ENCODE measurements around the gene ACBD4. TPM values are rescaled to one million over a fixed set of nuclear protein-coding genes. Genes with fewer than 3 reads are reported as not detected.

The ACBD4 gene
- total and polyA plus RNA-seq, 4 donors, result 4.4 to 51.4 (median 44.9) TPM

DNA sequence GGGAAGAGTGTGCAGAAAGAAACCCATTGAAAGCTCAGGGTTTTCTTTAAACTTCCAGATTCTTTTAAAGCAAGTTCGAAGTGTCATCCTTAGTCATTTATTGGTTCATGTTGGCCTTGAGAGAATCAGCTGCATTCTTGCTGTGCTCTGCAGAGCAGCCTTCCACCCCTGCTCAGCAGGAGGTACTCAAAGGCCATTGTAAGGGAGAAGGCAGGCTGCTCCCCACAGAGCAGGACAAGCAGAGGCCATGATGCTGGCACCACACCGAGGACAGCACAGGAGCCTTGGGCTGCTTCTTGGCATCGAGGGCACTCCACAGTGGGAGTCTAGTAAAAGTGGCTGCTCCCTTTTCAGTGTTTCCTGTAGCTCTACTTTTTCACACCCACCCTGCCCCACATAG is 44.8 kb upstream of the ACBD4 start:
- no peak overlapping the region for H3K4me3 ChIP-seq (ENCODE audit: low read depth in 1 of 3, low read length in 3 of 3)
- TF ChIP-seq, protein P1, sequence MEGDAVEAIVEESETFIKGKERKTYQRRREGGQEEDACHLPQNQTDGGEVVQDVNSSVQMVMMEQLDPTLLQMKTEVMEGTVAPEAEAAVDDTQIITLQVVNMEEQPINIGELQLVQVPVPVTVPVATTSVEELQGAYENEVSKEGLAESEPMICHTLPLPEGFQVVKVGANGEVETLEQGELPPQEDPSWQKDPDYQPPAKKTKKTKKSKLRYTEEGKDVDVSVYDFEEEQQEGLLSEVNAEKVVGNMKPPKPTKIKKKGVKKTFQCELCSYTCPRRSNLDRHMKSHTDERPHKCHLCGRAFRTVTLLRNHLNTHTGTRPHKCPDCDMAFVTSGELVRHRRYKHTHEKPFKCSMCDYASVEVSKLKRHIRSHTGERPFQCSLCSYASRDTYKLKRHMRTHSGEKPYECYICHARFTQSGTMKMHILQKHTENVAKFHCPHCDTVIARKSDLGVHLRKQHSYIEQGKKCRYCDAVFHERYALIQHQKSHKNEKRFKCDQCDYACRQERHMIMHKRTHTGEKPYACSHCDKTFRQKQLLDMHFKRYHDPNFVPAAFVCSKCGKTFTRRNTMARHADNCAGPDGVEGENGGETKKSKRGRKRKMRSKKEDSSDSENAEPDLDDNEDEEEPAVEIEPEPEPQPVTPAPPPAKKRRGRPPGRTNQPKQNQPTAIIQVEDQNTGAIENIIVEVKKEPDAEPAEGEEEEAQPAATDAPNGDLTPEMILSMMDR (IDR thresholded peaks at IDR 0.05; ENCODE audit: low read depth, low read length, missing input control), result no peak
- peaks cover 23 to 60% (median 36%) of the 10 kb centered on the region in 4 donors for H3K4me1 ChIP-seq (ENCODE audit: control insufficient read depth in 4 of 4, insufficient read depth in 4 of 4, low read length in 3 of 4)
- no peaks in the 10 kb centered on the region for H3K9me3 ChIP-seq (ENCODE audit: control insufficient read depth in 4 of 4, low read length in 3 of 4)
- DNase-seq (ENCODE audit: low spot score), result no peak
- H3K27ac ChIP-seq (ENCODE audit: low read depth in 1 of 2, low read length in 2 of 2), result peak overlapping the region; percentile 79 to 93
- 87% methylated on average over 3 of the region's 3 CpGs for WGBS
- H3K9ac ChIP-seq (ENCODE audit: low read depth in 1 of 2, low read length in 2 of 2), result no peak overlapping the region
- H3K27me3 ChIP-seq (ENCODE audit: control insufficient read depth in 4 of 4, insufficient read depth in 4 of 4, low read length in 3 of 4), result no peaks in the 10 kb centered on the region
- H3K36me3 ChIP-seq (ENCODE audit: control insufficient read depth in 4 of 4, insufficient read depth in 3 of 4, low read depth in 1 of 4, low read length in 3 of 4), result peaks cover 3 to 33% (median 18%) of the 10 kb centered on the region in 4 donors

- no peaks in the 10 kb centered on the region for H3K27me3 ChIP-seq (ENCODE audit: control insufficient read depth in 4 of 4, insufficient read depth in 4 of 4, low read length in 3 of 4)
- no peak overlapping the region for H3K9ac ChIP-seq (ENCODE audit: low read depth in 1 of 2, low read length in 2 of 2)
- no peak for DNase-seq (ENCODE audit: low spot score)
- WGBS, result 91% methylated on average over 11 of the region's 11 CpGs
- H3K36me3 ChIP-seq (ENCODE audit: control insufficient read depth in 4 of 4, insufficient read depth in 3 of 4, low read depth in 1 of 4, low read length in 3 of 4), result peaks cover 7 to 45% (median 25%) of the 10 kb centered on the region in 4 donors
- no peaks in the 10 kb centered on the region for H3K9me3 ChIP-seq (ENCODE audit: control insufficient read depth in 4 of 4, low read length in 3 of 4)
- no peak overlapping the region for H3K4me3 ChIP-seq (ENCODE audit: low read depth in 1 of 3, low read length in 3 of 3)
- peak overlapping the region; percentile 79 to 93 for H3K27ac ChIP-seq (ENCODE audit: low read depth in 1 of 2, low read length in 2 of 2)
- peaks cover 19 to 52% (median 34%) of the 10 kb centered on the region in 4 donors for H3K4me1 ChIP-seq (ENCODE audit: control insufficient read depth in 4 of 4, insufficient read depth in 4 of 4, low read length in 3 of 4)
- TF ChIP-seq ATF3 (IDR thresholded peaks at IDR 0.05), result no peak
- peak in 1 of 2 donors; percentile 38 for TF ChIP-seq RXRA (IDR thresholded peaks at IDR 0.05)
- TF ChIP-seq JUND (IDR thresholded peaks at IDR 0.05), result peak in 1 of 2 donors; percentile 58
- peak in 1 of 2 donors; percentile 31 for TF ChIP-seq HNF4A (conservative IDR thresholded peaks at IDR 0.05)
- TF ChIP-seq MAX (IDR thresholded peaks at IDR 0.05), result no peak
- peak; percentile 34 for TF ChIP-seq FOXA2 (IDR thresholded peaks at IDR 0.05)
- no peak for TF ChIP-seq FOXA1 (IDR thresholded peaks at IDR 0.05)
- TF ChIP-seq TAF1 (conservative IDR thresholded peaks at IDR 0.05), result no peak
Observed at GRCh38 chr17:45091778-45092425, 43.6 kb upstream of the ACBD4 start.

GRCh38 chr17:45092911-45093430 is 42.5 kb upstream of the ACBD4 start:
- Histone ChIP-seq H3K4me1 (ENCODE audit: control insufficient read depth in 4 of 4, insufficient read depth in 4 of 4, low read length in 3 of 4) (peaks cover 17 to 43% (median 26%) of the 10 kb centered on the region in 4 donors), H3K9ac (ENCODE audit: low read depth in 1 of 2, low read length in 2 of 2) (no peak overlapping the region), H3K9me3 (ENCODE audit: control insufficient read depth in 4 of 4, low read length in 3 of 4) (no peaks in the 10 kb centered on the region), H3K27ac (ENCODE audit: low read depth in 1 of 2, low read length in 2 of 2) (peak overlapping the region; percentile 79 to 93), H3K27me3 (ENCODE audit: control insufficient read depth in 4 of 4, insufficient read depth in 4 of 4, low read length in 3 of 4) (no peaks in the 10 kb centered on the region), H3K4me3 (ENCODE audit: low read depth in 1 of 3, low read length in 3 of 3) (no peak overlapping the region), H3K36me3 (ENCODE audit: control insufficient read depth in 4 of 4, insufficient read depth in 3 of 4, low read depth in 1 of 4, low read length in 3 of 4) (peaks cover 9 to 50% (median 36%) of the 10 kb centered on the region in 4 donors)
- DNase-seq (ENCODE audit: low spot score), result no peak
- 40% methylated on average over 6 of the region's 6 CpGs for WGBS
- TF ChIP-seq RAD21 (IDR thresholded peaks at IDR 0.05), result peak in 1 of 2 donors; percentile 27
- no peak for TF ChIP-seq FOXA1 (IDR thresholded peaks at IDR 0.05)
- no peak for TF ChIP-seq HNF4G (IDR thresholded peaks at IDR 0.05)
- TF ChIP-seq, protein P2, sequence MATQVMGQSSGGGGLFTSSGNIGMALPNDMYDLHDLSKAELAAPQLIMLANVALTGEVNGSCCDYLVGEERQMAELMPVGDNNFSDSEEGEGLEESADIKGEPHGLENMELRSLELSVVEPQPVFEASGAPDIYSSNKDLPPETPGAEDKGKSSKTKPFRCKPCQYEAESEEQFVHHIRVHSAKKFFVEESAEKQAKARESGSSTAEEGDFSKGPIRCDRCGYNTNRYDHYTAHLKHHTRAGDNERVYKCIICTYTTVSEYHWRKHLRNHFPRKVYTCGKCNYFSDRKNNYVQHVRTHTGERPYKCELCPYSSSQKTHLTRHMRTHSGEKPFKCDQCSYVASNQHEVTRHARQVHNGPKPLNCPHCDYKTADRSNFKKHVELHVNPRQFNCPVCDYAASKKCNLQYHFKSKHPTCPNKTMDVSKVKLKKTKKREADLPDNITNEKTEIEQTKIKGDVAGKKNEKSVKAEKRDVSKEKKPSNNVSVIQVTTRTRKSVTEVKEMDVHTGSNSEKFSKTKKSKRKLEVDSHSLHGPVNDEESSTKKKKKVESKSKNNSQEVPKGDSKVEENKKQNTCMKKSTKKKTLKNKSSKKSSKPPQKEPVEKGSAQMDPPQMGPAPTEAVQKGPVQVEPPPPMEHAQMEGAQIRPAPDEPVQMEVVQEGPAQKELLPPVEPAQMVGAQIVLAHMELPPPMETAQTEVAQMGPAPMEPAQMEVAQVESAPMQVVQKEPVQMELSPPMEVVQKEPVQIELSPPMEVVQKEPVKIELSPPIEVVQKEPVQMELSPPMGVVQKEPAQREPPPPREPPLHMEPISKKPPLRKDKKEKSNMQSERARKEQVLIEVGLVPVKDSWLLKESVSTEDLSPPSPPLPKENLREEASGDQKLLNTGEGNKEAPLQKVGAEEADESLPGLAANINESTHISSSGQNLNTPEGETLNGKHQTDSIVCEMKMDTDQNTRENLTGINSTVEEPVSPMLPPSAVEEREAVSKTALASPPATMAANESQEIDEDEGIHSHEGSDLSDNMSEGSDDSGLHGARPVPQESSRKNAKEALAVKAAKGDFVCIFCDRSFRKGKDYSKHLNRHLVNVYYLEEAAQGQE (IDR thresholded peaks at IDR 0.05), result peak; percentile 67
- TF ChIP-seq YY1 (IDR thresholded peaks at IDR 0.05), result peak; percentile 64
- no peak for TF ChIP-seq RXRA (IDR thresholded peaks at IDR 0.05)
- peak; percentile 84 for TF ChIP-seq MAX (IDR thresholded peaks at IDR 0.05)
- TF ChIP-seq ATF3 (IDR thresholded peaks at IDR 0.05), result no peak
- peak in 1 of 2 donors; percentile 60 for TF ChIP-seq HNF4A (conservative IDR thresholded peaks at IDR 0.05)
- TF ChIP-seq NR2F2 (IDR thresholded peaks at IDR 0.05), result no peak
- TF ChIP-seq JUND (IDR thresholded peaks at IDR 0.05), result peak; percentile 56 to 91
- no peak for TF ChIP-seq TAF1 (conservative IDR thresholded peaks at IDR 0.05)
- TF ChIP-seq FOXA2 (IDR thresholded peaks at IDR 0.05), result peak; percentile 31
- TF ChIP-seq, protein P3, sequence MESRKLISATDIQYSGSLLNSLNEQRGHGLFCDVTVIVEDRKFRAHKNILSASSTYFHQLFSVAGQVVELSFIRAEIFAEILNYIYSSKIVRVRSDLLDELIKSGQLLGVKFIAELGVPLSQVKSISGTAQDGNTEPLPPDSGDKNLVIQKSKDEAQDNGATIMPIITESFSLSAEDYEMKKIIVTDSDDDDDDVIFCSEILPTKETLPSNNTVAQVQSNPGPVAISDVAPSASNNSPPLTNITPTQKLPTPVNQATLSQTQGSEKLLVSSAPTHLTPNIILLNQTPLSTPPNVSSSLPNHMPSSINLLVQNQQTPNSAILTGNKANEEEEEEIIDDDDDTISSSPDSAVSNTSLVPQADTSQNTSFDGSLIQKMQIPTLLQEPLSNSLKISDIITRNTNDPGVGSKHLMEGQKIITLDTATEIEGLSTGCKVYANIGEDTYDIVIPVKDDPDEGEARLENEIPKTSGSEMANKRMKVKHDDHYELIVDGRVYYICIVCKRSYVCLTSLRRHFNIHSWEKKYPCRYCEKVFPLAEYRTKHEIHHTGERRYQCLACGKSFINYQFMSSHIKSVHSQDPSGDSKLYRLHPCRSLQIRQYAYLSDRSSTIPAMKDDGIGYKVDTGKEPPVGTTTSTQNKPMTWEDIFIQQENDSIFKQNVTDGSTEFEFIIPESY (IDR thresholded peaks at IDR 0.05), result peak; percentile 62
- TF ChIP-seq EGR1 (IDR thresholded peaks at IDR 0.05; ENCODE audit: low read depth in 2 of 2), result no peak
- peak in 1 of 2 donors; percentile 28 for TF ChIP-seq GABPA (IDR thresholded peaks at IDR 0.05 in 1 of 2, conservative IDR thresholded peaks at IDR 0.05 in 1 of 2)
